ENCODE measurements around the gene COL13A1. TPM values are rescaled to one million over a fixed set of nuclear protein-coding genes. Genes with fewer than 3 reads are reported as not detected.

COL13A1 gene
- total RNA-seq, 6 experiments from 2014 or later = 0.18 to 0.44 (median 0.30) TPM; not detected in 2

GRCh38 chr10:69781576-69781975, 20.1 kb upstream of the COL13A1 start:
- intact Hi-C loops (cut with DNase I) = no loop called here

GRCh38 chr10:69783515-69783914, 18.2 kb upstream of the COL13A1 start:
- DNase-seq = no peak
- ATAC-seq = no peak
- H3K27ac ChIP-seq = no peak overlapping the region
- intact Hi-C loops (cut with DNase I) = no loop called here
- TF ChIP-seq POLR2A (IDR thresholded peaks at IDR 0.05) (no peak), CTCF (IDR thresholded peaks at IDR 0.05) (no peak)
- H3K4me1 ChIP-seq = no peaks in the 10 kb centered on the region
- no peaks in the 10 kb centered on the region for H3K36me3 ChIP-seq
- H3K9me3 ChIP-seq = no peaks in the 10 kb centered on the region
- no peak overlapping the region for H3K4me3 ChIP-seq
- no peaks in the 10 kb centered on the region for H3K27me3 ChIP-seq
- 28% methylated on average over 2 of the region's 2 CpGs for WGBS (ENCODE audit: insufficient coverage, low coverage, low lambda C conversion rate, missing lambda C conversion rate)

More at GRCh38 chr10:69781576-69781975, 20.1 kb upstream of the COL13A1 start:
- ATAC-seq (no peak), DNase-seq (no peak)
- H3K36me3 ChIP-seq = no peaks in the 10 kb centered on the region
- H3K4me1 ChIP-seq = no peaks in the 10 kb centered on the region
- no peaks in the 10 kb centered on the region for H3K9me3 ChIP-seq
- TF ChIP-seq CTCF (IDR thresholded peaks at IDR 0.05) (no peak), POLR2A (IDR thresholded peaks at IDR 0.05) (no peak)
- no peak overlapping the region for H3K4me3 ChIP-seq
- H3K27ac ChIP-seq = no peak overlapping the region
- 34% methylated on average over 3 of the region's 3 CpGs for WGBS (ENCODE audit: insufficient coverage, low coverage, low lambda C conversion rate, missing lambda C conversion rate)
- no peaks in the 10 kb centered on the region for H3K27me3 ChIP-seq

GRCh38 chr10:69786791-69787190, 14.9 kb upstream of the COL13A1 start:
- intact Hi-C loops (cut with DNase I) = no loop called here
- peak in 1 of 4 donors; percentile 35 for ATAC-seq
- no peaks in the 10 kb centered on the region for H3K36me3 ChIP-seq

GRCh38 chr10:69787681-69788080, 14.0 kb upstream of the COL13A1 start:
- Histone ChIP-seq H3K4me3 (no peak overlapping the region), H3K36me3 (no peaks in the 10 kb centered on the region), H3K27me3 (no peaks in the 10 kb centered on the region), H3K9me3 (no peaks in the 10 kb centered on the region), H3K4me1 (no peaks in the 10 kb centered on the region), H3K27ac (no peak overlapping the region)
- DNase-seq (no peak), ATAC-seq (peak in 1 of 4 donors; percentile 17)
- no CpG with 5 or more reads among the region's 6 CpGs for WGBS (ENCODE audit: insufficient coverage, low coverage, low lambda C conversion rate, missing lambda C conversion rate)
- TF ChIP-seq CTCF (IDR thresholded peaks at IDR 0.05) (no peak), POLR2A (IDR thresholded peaks at IDR 0.05) (no peak)
- intact Hi-C loops (cut with DNase I) = no loop called here

More at GRCh38 chr10:69786791-69787190, 14.9 kb upstream of the COL13A1 start:
- Histone ChIP-seq H3K27ac (no peak overlapping the region), H3K4me1 (no peaks in the 10 kb centered on the region), H3K27me3 (no peaks in the 10 kb centered on the region), H3K9me3 (no peaks in the 10 kb centered on the region), H3K4me3 (no peak overlapping the region)
- DNase-seq = no peak
- peak in 2 of 4 donors; percentile 11 to 20 for TF ChIP-seq CTCF (IDR thresholded peaks at IDR 0.05)
- TF ChIP-seq POLR2A (IDR thresholded peaks at IDR 0.05) = no peak
- 43% methylated on average over 1 of the region's 1 CpG for whole genome bisulfite sequencing (ENCODE audit: insufficient coverage, low coverage, low lambda C conversion rate, missing lambda C conversion rate)

- Histone ChIP-seq H3K4me1 (no peaks in the 10 kb centered on the region), H3K27me3 (no peaks in the 10 kb centered on the region), H3K27ac (no peak overlapping the region), H3K36me3 (no peaks in the 10 kb centered on the region), H3K9me3 (no peaks in the 10 kb centered on the region), H3K4me3 (no peak overlapping the region)
- WGBS (ENCODE audit: insufficient coverage, low coverage, low lambda C conversion rate, missing lambda C conversion rate) = 53% methylated on average over 4 of the region's 4 CpGs
- no peak for ATAC-seq
- DNase-seq = no peak
- TF ChIP-seq CTCF (IDR thresholded peaks at IDR 0.05) = peak; percentile 16 to 42 (median 28)
- no peak for TF ChIP-seq POLR2A (IDR thresholded peaks at IDR 0.05)
- intact Hi-C loops (cut with DNase I) = no loop called here
These were observed 12.5 kb upstream of the COL13A1 start for GRCh38 chr10:69789164-69789576.
